HFF-Myc (cell line): ENCODE data around the gene JAZF1.

Source experiments
- DNase-seq: peaks from one replicate; pipeline ENCODE4 v3.0.0-alpha.2; 2011; ENCODE audit warnings: low read depth; ENCODE audit errors: extremely low read depth
- H3K4me3 ChIP-seq: replicated peaks from 2 replicates; pipeline ENCODE4 v1.5.1; 2011; ENCODE audit warnings: low read depth, mild to moderate bottlenecking, control low read depth, low read length
- CTCF ChIP-seq: IDR thresholded peaks from 2 replicates; pipeline ENCODE4 v1.5.1; 2012; ENCODE audit warnings: mild to moderate bottlenecking, low read depth, low read length, control low read depth; ENCODE audit errors: missing control alignments

Gene JAZF1

GRCh38 chr7:28083998-28084985 lies 96.3 kb downstream of the JAZF1 start:
- TF ChIP-seq CTCF, result no peak
- no peak for DNase-seq
- H3K4me3 ChIP-seq, result no peak overlapping the region

GRCh38 chr7:28083164-28083997 lies 97.2 kb downstream of the JAZF1 start:
- no peak for DNase-seq
- no peak for TF ChIP-seq CTCF

GRCh38 chr7:28082071-28082470 lies 98.5 kb downstream of the JAZF1 start:
- no peak for DNase-seq
- no peak overlapping the region for H3K4me3 ChIP-seq
- TF ChIP-seq CTCF, result no peak

More at GRCh38 chr7:28083164-28083997, 97.2 kb downstream of the JAZF1 start:
- H3K4me3 ChIP-seq, result no peak overlapping the region

GRCh38 chr7:28081016-28081415 lies 99.6 kb downstream of the JAZF1 start:
- no peak for TF ChIP-seq CTCF
- no peak for DNase-seq
- no peak overlapping the region for H3K4me3 ChIP-seq

GRCh38 chr7:28078036-28078901 lies 102.3 kb downstream of the JAZF1 start:
- no peak for DNase-seq
- peak; percentile 99 for TF ChIP-seq CTCF
- H3K4me3 ChIP-seq, result no peak overlapping the region

GRCh38 chr7:28077616-28078015 lies 103.0 kb downstream of the JAZF1 start:
- H3K4me3 ChIP-seq, result no peak overlapping the region
- no peak for TF ChIP-seq CTCF
- no peak for DNase-seq
